ENCODE data around the gene RBBP9.
"Not testable (repeated sequence)": the region's sequence is repeated elsewhere in the genome, so short reads cannot be mapped to it uniquely, and the experiment has no call there.

Gene RBBP9

DNA sequence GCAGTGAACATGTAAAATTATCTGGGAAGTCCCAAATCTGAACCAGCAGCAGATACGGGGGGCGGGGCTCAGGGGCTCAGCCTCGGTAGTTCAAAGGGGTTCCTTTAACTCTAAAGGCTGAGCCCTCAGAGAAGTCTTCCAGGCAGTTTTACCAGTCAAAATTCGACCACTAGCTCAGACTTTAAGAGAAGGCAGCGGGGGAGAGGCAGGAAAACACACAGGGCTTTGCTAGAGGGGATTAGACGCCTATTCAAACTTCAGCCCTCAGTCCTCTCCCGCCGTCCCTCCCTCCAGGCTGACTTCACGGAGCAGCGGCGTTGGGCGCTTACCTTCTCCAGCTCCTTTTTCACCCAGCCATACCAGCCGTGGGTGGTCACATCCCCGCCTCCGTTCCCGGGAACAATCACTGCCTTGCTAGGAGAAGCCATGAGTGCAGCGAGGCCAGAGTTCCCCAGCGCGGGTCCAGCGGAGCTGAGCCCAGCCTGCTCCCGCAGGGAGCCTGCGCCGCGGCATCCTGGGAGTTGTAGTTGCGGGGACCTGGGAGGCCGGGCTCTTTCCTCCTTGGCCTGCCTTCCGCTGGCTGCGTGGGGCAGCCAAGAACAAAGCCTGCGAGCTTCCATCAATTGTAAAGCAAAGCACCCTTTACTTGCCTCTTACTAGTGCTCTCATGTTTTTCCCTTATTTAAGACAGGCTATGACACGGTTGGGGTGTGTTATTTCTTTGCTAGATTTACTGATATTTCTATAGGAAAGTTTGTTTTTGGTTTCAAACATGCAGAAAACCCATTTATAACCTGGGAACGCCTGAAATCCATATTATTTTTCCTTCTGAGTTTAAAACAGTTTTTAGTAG lies at the start of gene RBBP9:
Gene RBBP9, minus strand, starts transcription at position 486 of the 853 bp plus-strand sequence. Its CDS starts 58 bp downstream, at position 428.
- DNase-seq: peak; percentile 76

DNA sequence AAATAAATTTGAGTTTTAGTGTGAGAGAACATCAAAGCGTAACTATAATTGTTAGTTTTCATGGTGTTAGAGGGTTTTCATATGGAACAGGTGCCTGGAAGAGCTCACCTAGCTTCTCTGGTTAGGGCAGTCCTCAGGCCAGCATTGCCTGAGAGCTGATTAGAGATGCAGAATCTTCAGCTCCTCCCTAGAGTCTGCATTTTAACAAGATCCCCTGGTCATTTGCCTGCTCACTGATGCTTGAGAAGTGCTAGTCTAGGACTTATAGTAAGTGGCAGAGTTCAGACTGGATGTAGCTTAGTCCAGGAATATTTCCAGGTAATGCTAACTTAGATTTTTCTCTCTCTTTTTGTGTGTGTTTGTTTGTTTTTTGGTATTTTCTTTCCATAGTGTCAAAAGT lies 48.5 kb upstream of the RBBP9 start:
- DNase-seq: no peak

DNA sequence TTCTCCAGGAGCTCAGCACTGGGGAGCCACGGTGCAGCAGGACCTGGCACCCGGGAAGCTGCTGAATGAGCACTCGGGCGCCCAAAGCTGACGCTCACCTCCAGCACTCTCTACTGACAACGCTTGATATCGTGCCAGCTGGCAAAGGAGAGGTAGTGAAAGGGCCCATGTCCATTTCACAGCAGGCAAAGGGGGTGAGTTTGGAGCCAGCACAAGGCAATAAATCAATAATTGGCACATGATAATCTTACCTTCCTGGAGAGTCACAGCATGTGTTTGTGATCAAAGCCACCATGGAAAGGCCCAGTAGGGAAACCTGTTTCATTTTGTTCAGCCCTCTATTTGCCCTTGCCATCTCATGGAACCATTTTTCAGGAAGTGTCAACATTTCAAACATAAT lies 46.9 kb upstream of the RBBP9 start:
- no peak for DNase-seq

DNA sequence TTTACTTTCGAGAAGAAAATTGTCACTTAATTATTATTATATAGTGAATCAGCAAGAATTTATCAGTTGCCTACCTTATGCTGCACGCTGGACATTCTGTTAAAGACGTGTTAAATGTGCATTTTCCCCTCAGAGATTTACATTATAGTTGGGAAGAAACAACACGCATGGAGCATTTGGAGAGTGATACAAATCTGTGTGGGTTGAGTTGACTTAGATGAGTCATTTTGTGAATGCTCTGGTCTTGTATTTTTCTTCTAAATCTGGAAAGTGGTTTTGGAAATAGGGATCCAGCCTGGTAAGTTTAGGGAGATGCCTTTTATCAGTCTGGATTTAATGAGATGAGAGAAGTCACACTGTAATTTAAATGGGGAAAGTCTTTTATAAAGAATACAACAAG lies 46.2 kb upstream of the RBBP9 start:
- no peak for DNase-seq

DNA sequence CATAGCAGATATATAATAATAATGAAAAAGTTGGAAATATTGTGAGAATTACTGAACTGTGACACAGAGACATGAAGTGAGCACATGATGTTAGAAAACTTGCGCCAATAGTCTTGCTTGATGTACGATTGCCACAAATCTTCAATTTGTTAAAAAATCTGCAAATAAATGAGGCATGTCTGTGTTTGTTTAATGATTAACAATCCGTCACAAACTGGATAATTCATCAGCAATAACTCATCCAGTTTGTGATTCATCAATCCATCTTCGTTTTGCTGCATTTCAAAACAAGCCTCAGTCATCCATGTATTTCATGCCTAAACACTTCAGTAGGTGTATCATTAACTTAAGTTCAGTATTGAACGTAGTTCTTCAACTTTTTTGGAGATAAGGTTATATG lies 44.7 kb upstream of the RBBP9 start:
- no peak for DNase-seq

- no peak for DNase-seq
Measured at GRCh38 chr20:18537651-18538050, 40.6 kb upstream of the RBBP9 start.

GRCh38 chr20:18533978-18534644 lies 37.1 kb upstream of the RBBP9 start:
- DNase-seq: no peak

- DNase-seq: no peak
Measured at GRCh38 chr20:18533491-18533890, 36.5 kb upstream of the RBBP9 start.

GRCh38 chr20:18532626-18533025 lies 35.6 kb upstream of the RBBP9 start:
- DNase-seq: no peak

- DNase-seq: no peak
Measured at GRCh38 chr20:18529041-18529440, 32.0 kb upstream of the RBBP9 start.

GRCh38 chr20:18527836-18528235 lies 30.8 kb upstream of the RBBP9 start:
- no peak for DNase-seq

DNA sequence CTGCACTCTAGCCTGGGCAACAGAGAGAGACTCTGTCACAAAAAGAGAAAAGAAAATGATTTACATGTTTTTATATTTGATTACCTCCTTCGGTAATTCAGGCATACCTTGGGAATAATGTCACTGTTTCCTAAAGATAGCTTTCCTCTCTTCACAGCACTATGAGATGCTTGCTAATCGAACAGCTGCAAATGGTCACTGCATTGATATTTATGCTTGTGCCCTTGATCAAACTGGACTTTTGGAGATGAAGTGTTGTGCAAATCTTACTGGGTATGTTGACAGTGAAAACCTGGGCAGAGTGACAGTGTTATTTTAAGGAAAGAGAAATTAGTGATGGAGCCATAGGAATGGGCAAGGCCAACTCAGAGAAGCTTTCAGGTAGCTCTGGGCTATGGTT lies 30.3 kb upstream of the RBBP9 start:
- no peak for DNase-seq

DNA sequence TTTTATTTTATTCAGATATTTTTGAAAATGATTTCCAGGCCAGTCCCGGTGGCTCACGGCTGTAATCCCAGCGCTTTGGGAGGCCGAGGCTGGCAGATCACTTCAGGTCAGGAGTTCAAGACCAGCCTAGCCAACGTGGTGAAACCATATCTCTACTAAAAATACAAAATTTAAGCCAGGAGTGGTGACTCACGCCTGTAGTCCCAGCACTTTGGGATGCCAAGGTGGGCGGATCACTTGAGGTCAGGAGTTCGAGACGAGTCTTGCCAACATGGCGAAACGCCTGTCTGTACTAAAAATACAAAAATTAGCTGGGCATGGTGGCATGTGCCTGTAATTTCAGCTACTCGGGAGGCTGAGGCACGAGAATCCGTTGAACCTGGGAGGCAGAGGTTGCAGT lies 29.7 kb upstream of the RBBP9 start:
- not testable (repeated sequence) for DNase-seq

DNA sequence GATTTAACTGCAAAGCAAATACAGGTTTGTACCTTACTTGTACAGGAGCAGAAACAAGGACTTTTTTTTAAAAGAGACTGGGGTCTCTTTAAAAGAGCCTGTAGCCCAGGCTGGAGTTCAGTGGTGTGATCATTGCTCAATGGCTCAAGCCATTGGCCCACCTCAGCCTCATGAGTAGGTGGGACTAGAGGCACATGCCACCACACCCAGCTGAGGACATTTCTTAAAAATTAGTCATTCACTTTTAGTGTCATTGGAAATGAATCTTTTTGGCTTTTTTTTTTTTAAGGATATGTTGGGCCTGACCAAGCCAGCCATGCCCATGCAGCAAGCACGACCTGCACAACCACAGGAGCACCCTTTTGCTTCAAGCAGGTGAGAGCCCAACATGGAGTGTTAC lies 27.6 kb upstream of the RBBP9 start:
- no peak for DNase-seq

GRCh38 chr20:18523066-18523465 lies 26.0 kb upstream of the RBBP9 start:
- no peak for DNase-seq

GRCh38 chr20:18522066-18522465 lies 25.0 kb upstream of the RBBP9 start:
- DNase-seq: not testable (repeated sequence)

- DNase-seq: no peak
Measured at GRCh38 chr20:18515973-18516372, 18.9 kb upstream of the RBBP9 start.

GRCh38 chr20:18514127-18514526 lies 17.1 kb upstream of the RBBP9 start:
- DNase-seq: no peak

DNA sequence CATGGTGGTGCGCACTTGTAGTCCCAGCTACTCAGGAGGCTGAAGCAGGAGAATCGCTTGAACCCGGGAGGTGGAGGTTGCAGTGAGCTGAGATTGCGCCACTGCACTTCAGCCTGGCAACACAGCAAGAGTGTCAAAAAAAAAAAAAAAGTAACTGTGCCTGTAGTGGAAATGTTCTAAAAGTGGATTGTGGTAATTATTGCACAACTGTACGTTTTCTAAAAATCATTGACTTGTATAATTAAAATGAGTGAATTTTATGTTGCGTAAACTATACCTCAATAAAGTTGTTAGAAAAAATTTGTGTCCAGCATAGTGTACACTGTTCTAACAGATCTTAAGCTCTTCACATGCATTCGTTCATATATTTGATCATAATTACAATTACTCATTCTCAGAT lies 16.2 kb upstream of the RBBP9 start:
- DNase-seq: no peak

DNA sequence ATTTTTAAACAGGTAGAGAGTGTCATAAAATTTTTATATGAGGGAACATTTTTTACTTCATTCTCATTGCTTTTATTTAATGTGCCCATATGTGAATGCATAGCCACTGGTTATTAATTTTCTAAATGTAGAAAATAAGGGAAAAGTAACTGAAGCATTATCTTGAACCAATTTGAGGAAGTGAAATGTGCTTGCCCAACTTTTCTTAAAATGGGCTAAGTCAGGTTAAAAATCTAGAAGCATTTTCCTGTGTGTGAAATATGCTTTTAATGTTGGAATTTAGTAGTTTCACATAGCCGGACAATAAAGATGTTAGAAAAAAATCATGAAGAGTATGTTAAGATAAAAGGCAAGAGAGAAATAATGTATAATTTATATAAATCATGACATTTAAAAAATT lies 14.5 kb upstream of the RBBP9 start:
- DNase-seq: no peak

DNA sequence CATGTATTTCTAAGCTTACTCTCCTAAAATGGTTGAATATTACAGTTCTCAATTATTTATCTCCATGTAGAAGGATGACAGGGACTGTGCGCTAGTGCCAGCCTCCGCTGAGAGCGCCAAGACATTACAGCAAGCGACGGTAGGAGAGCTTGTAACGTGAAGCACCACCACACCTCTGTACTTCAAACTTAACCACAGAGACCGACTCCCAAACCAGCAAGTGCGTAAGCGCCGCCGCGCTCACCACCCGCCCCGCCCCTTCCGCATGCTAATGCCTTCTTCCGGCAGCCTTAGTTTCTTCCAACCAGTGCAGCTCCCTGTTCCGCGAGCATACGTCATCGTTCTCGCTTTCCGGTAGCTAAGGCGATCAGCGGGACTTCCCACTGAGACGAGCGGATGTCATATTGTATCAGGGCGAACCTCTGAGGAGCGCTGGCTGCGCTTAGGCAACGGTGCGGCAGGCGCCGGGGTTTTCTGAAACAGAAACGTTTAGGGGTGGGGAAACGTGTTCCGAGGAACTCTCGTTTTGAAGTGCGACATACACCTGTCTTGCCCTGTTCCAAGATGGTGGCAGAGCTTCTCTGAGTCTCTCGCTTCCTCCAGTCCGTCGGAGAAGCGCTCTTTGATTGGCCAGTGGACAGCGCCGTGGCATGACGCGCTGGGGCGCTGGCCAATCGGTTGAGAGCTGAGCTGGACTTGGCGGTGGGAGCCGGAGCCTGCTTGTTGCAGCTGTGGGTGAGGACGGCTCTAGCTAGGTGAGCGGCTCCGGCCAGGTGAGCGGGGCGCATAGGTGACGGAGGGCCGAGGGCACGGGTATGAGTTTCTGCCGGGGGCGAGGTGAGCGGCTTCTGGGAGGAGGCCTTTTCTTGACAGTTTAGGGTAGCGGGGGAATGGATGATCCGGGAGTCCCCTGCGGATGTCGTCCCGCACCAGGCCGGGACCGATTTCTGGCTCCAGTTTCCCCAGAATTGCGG lies 10.5 kb upstream of the RBBP9 start, which contains the start of gene SEC23B:
Gene SEC23B, plus strand, starts transcription at position 723 of the 974 bp plus-strand sequence. CDS start 2,896 bp downstream, outside the sequence.
- DNase-seq: peak; percentile 95

- DNase-seq: no peak
Measured at GRCh38 chr20:18506744-18507143, 9.7 kb upstream of the RBBP9 start.

DNA sequence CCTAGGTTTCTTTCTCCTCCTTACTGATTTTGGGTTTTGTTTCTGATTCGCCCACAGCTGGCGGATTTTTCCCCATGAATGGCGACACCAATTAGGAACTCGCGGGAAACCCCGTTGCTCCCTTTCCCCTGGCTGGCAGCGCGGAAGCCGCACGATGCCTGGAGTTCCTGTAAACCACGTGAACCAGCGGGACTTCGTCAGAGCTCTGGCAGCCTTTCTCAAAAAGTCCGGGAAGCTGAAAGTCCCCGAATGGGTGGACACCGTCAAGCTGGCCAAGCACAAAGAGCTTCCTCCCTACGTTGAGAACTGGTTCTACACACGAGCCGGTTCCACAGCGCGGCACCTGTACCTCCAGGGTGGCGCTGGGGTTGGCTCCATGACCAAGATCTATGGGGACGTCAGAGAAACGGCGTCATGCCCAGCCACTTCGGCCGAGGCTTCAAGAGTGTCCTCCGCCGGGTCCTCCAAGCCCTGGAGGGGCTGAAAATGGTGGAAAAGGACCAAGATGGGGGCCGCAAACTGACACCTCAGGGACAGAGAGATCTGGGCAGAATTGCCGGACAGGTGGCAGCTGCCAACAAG lies 7.5 kb upstream of the RBBP9 start:
- DNase-seq: no peak

Measured in stimulated activated CD4-positive, alpha-beta T cell treated with anti-CD3 and anti-CD28 coated beads, Interleukin-12 subunit alpha, Interleukin-12 subunit beta, amount 100 ng/mL, for 4 hours (primary cell).